Measurements from ENCODE around the gene LRRC8A. TPM values are rescaled to one million over a fixed set of nuclear protein-coding genes. Genes with fewer than 3 reads are reported as not detected.
"Not testable (repeated sequence)": the region's sequence is repeated elsewhere in the genome, so short reads cannot be mapped to it uniquely, and the experiment has no call there.

Gene LRRC8A
- total RNA-seq, 1 experiment from 2014 or later: 14.1 TPM

DNA sequence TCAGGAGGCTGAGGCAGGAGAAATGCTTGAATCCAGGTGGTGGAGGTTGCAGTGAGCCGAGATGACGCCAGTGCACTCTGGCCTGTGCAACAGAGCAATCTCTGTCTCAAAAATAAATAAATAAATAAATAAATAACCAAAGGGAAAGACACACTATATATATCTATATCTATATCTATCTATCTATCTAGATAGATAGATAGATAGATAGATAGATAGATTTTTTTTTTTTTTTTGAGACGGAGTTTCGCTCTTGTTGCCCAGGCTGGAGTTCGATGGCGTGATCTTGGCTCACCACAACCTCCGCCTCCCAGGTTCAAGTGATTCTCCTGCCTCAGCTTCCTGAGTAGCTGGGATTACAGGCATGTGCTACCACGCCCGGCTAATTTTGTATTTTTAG lies 79.5 kb downstream of the LRRC8A start:
- not testable (repeated sequence) for DNase-seq (ENCODE audit: low read depth)

Other genes starting within 250 kb of the LRRC8A start
- gene DYNC2I2, start 225.3 kb upstream of the LRRC8A start, total RNA-seq (2014; rRNA removed; shearing (Covaris generic)): 81.0 and 116 TPM in 2 replicates
- gene SET, start 192.9 kb upstream of the LRRC8A start, total RNA-seq (2014; rRNA removed; shearing (Covaris generic)): 266 and 329 TPM in 2 replicates
- 6.1 and 6.6 TPM in 2 replicates for gene PKN3, start 179.6 kb upstream of the LRRC8A start, total RNA-seq (2014; rRNA removed; shearing (Covaris generic))
- 68.1 and 69.2 TPM in 2 replicates for gene ZDHHC12, start 158.0 kb upstream of the LRRC8A start, total RNA-seq (2014; rRNA removed; shearing (Covaris generic))
- gene ZER1, start 110.2 kb upstream of the LRRC8A start, total RNA-seq (2014; rRNA removed; shearing (Covaris generic)): 13.7 and 15.4 TPM in 2 replicates
- 6.4 and 8.7 TPM in 2 replicates for gene TBC1D13, start 94.9 kb upstream of the LRRC8A start, total RNA-seq (2014; rRNA removed; shearing (Covaris generic))
- 21.8 and 22.9 TPM in 2 replicates for gene ENDOG, start 63.6 kb upstream of the LRRC8A start, total RNA-seq (2014; rRNA removed; shearing (Covaris generic))
- gene SPOUT1, start 52.3 kb upstream of the LRRC8A start, total RNA-seq (2014; rRNA removed; shearing (Covaris generic)): 17.1 and 20.4 TPM in 2 replicates
- gene KYAT1, start 183 bp upstream of the LRRC8A start, total RNA-seq (2014; rRNA removed; shearing (Covaris generic)): 8.0 and 9.6 TPM in 2 replicates
- 1.7 and 1.8 TPM in 2 replicates for gene PHYHD1, start 38.8 kb downstream of the LRRC8A start, total RNA-seq (2014; rRNA removed; shearing (Covaris generic))
- gene DOLK, start 65.5 kb downstream of the LRRC8A start, total RNA-seq (2014; rRNA removed; shearing (Covaris generic)): 16.1 and 16.2 TPM in 2 replicates
- 28.9 and 33.4 TPM in 2 replicates for gene NUP188, start 65.6 kb downstream of the LRRC8A start, total RNA-seq (2014; rRNA removed; shearing (Covaris generic))
- 25.2 and 28.2 TPM in 2 replicates for gene SH3GLB2, start 146.2 kb downstream of the LRRC8A start, total RNA-seq (2014; rRNA removed; shearing (Covaris generic))
- gene MIGA2, start 154.5 kb downstream of the LRRC8A start, total RNA-seq (2014; rRNA removed; shearing (Covaris generic)): 13.7 and 15.6 TPM in 2 replicates
- 11.6 and 12.4 TPM in 2 replicates for gene DOLPP1, start 199.0 kb downstream of the LRRC8A start, total RNA-seq (2014; rRNA removed; shearing (Covaris generic))
- 28.7 and 29.9 TPM in 2 replicates for gene CRAT, start 228.7 kb downstream of the LRRC8A start, total RNA-seq (2014; rRNA removed; shearing (Covaris generic))
- gene PTPA, start 229.3 kb downstream of the LRRC8A start, total RNA-seq (2014; rRNA removed; shearing (Covaris generic)): 75.8 and 86.1 TPM in 2 replicates

Measured in RPMI7951 (cell line).